Measurements from ENCODE around the gene GNPTAB.

- no peak for TF ChIP-seq EP300 (IDR thresholded peaks at IDR 0.05)
- no peak for TF ChIP-seq CTCF (IDR thresholded peaks at IDR 0.05)
- no peak for TF ChIP-seq POLR2AphosphoS5 (IDR thresholded peaks at IDR 0.05)
- TF ChIP-seq POLR2A (IDR thresholded peaks at IDR 0.05) = no peak
These were observed 19.4 kb upstream of the GNPTAB start for GRCh38 chr12:101850199-101850598.

Measured in sigmoid colon (tissue), 4 donors.